GM20000 (cell line): ENCODE results near the gene ETFA.
A peak's percentile ranks its signal among the peaks of the same experiment; 100 is the strongest.

Experiments
- DNase-seq: peaks from one replicate; pipeline ENCODE4 v3.0.0; 2012; ENCODE audit warnings: low spot score
- CTCF ChIP-seq: IDR thresholded peaks from 2 replicates; pipeline ENCODE4 v1.5.1; 2012; ENCODE audit warnings: mild to moderate bottlenecking, control low read depth; ENCODE audit errors: extremely low read depth, missing control alignments

Gene ETFA

GRCh38 chr15:76235186-76235826, 76.0 kb downstream of the ETFA start:
- peak; percentile 23 for DNase-seq
- peak; percentile 20 for TF ChIP-seq CTCF

DNA sequence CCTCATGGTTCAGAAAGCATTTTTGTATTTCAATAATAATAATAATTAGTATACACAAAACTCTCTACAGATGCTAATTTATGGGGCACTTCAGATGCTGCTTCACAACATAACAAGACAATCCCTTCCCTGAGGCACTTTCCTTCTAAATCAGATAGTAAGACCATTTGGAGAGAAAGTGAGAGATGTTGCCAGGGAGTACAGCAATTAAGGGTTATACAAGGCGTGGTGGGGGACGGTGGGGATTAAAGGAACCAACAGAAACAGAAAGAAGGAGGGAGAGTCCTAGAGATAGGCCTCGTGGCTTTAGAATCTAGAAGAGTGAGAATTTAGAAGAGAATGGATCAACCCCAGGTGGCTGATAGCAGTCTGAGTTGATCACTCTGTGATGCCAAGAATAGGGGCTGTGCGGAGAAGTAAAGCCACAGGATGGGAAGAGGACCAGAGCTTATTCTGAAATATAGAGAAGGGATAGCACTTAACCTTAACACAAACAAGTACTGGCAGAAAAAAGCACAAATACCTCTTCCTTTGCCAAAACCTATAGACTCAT, 76.9 kb downstream of the ETFA start:
- TF ChIP-seq CTCF, result no peak
- no peak for DNase-seq

- no peak for TF ChIP-seq CTCF
- DNase-seq, result no peak
Observed at GRCh38 chr15:76233921-76234320, 77.3 kb downstream of the ETFA start.

DNA sequence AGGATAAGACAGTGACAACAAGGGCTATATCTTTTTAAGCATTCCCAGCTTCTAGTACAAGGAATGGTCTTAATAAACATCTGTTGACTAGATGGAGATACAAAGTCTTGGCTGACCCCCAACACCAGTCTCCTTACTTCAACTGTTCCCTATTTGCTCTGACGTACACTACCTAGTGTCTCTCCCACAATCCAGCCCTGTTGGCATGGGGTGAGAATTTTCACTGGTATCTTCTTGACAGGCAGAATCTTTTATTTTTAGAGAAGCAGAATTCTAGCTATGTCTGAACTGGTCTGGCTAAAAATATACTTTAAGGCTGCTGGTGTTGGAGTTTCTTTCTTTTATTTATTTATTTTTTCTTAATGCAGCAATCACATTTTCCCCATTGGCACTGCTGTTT, 82.0 kb downstream of the ETFA start:
- TF ChIP-seq CTCF, result no peak
- no peak for DNase-seq

DNA sequence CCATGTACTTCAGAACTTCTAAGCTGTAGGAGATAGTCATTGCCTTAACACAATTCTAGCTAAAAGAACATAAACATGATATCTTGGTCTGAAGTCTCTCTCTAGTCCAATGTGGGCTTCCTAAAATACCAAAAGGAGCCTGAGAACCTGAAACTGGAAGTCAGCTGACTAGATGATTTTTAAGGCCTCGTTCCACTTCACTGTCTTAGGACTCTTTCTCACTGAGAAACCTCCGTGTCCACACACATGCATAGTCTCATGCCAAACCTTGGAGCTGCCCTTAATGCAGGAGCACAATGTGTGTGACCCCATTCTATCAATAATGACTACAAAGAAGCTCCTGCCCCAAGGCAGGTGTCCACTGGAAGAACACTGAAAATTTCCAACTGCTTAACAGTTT, 87.7 kb downstream of the ETFA start:
- TF ChIP-seq CTCF, result no peak
- peak; percentile 58 for DNase-seq

DNA sequence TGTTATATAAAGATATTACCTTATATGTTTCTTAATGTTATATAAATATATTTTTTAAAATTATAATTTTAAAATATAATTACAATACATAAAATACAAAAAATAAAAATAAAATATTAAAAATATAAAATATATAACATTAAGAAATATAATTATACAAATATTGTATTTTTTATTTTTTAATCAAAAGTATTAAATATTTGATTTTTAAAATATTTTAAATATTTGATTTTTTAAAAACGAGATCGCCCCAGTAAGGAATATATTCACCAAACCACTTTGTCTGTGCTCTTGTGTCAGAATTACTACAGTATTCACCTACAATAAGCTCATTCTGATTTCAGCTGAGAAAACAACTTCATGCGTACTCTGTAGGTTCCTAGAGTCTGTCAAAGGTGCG, 89.1 kb downstream of the ETFA start:
- TF ChIP-seq CTCF, result no peak
- no peak for DNase-seq

DNA sequence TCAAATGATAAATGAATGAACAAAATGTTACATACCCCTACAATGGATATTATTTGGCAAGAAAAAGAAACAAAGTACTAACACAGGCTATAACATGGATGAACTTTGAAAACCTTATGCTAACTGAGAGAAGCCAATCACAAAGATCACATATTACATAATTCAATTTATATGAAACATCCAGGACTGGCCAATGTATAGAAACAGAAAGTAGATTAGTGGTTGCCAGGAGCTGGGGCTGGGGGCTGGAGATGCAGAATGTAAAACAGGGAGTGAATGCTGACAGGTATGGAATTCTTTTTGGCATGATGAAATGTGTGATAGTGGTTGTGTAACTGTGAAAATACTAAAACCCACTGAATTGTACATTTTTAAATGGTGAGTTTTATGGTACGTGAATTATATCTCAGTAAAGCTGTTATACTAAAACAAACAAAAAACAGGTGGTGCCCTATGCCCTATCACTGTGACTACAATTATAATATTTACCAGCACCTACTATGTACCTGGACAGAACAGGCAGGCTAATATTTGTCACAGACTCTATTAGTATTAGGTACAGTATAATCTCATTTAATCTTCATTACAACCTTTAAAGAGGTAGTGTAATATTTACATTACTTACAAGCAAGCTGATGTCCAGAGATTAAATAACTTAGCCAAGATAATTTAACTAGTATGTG, 90.0 kb downstream of the ETFA start:
- TF ChIP-seq CTCF, result no peak
- no peak for DNase-seq
